GM23338 (cell line): ENCODE measurements around the gene SPACA4. TPM values are rescaled to one million over a fixed set of nuclear protein-coding genes. Genes with fewer than 3 reads are reported as not detected.

ENCODE experiments used
- ATAC-seq: fragments of 200-7000 bp; cut with Tn5 transposase; 3 replicates; pipeline ENCODE4 v1.9.1; 2020
- DNase-seq: peaks from one replicate; pipeline ENCODE4 v3.0.0-alpha.2; 2015; ENCODE audit warnings: low spot score
- H2AFZ ChIP-seq: fragments of 200-600 bp; sonication (generic); 2 replicates; pipeline ENCODE4 v1.8.0; 2016; ENCODE audit warnings: antibody characterized with exemption, mild to moderate bottlenecking, moderate library complexity
- H3F3A ChIP-seq: fragments of 200-600 bp; sonication (generic); replicated peaks from 2 replicates; pipeline ENCODE4 v1.8.0; 2017; ENCODE audit warnings: antibody characterized with exemption, mixed run types, low read depth
- H3K27ac ChIP-seq: fragments of 200-600 bp; sonication (generic); 2 replicates; pipeline ENCODE4 v1.6.1; 2016; ENCODE audit warnings: low read depth
- H3K27me3 ChIP-seq: fragments of 200-600 bp; sonication (generic); 2 replicates; pipeline ENCODE4 v1.8.0; 2016; ENCODE audit warnings: mild to moderate bottlenecking, mixed run types, moderate library complexity; ENCODE audit not compliant: insufficient read depth
- H3K36me3 ChIP-seq: fragments of 200-600 bp; sonication (generic); 2 replicates; pipeline ENCODE4 v1.8.0; 2016; ENCODE audit warnings: mild to moderate bottlenecking; ENCODE audit not compliant: insufficient read depth
- H3K4me1 ChIP-seq: fragments of 200-600 bp; sonication (generic); 2 replicates; pipeline ENCODE4 v1.8.0; 2016; ENCODE audit warnings: mild to moderate bottlenecking, moderate library complexity; ENCODE audit not compliant: insufficient read depth
- H3K4me2 ChIP-seq: fragments of 200-600 bp; sonication (generic); 2 replicates; pipeline ENCODE4 v1.7.1; 2017; ENCODE audit warnings: mixed run types
- H3K4me3 ChIP-seq: fragments of 200-600 bp; sonication (generic); 2 replicates; pipeline ENCODE4 v1.6.1; 2016; ENCODE audit warnings: mixed run types
- H3K79me2 ChIP-seq: fragments of 200-600 bp; sonication (generic); replicated peaks from 2 replicates; pipeline ENCODE4 v1.8.0; 2017; ENCODE audit warnings: mild to moderate bottlenecking; ENCODE audit not compliant: insufficient read depth
- H3K9me2 ChIP-seq: fragments of 200-600 bp; sonication (generic); 2 replicates; pipeline ENCODE4 v1.8.0; 2017; ENCODE audit not compliant: insufficient read depth
- H4K20me1 ChIP-seq: fragments of 200-600 bp; sonication (generic); replicated peaks from 2 replicates; pipeline ENCODE4 v1.8.0; 2017; ENCODE audit warnings: mild to moderate bottlenecking; ENCODE audit not compliant: insufficient read depth
- H3K27ac Mint-ChIP-seq: 2 replicates; pipeline ENCODE4 v1.8.0; 2020; ENCODE audit warnings: inconsistent platforms, mild to moderate bottlenecking, moderate library complexity, mixed read lengths
- H3K27me3 Mint-ChIP-seq: 3 replicates; pipeline ENCODE4 v1.8.0; 2022; ENCODE audit warnings: low read depth, mild to moderate bottlenecking, moderate library complexity, mixed read lengths, inconsistent platforms; ENCODE audit not compliant: insufficient read depth, poor library complexity
- H3K36me3 Mint-ChIP-seq: 3 replicates; pipeline ENCODE4 v1.8.0; 2021; ENCODE audit warnings: low read depth, mild to moderate bottlenecking, inconsistent platforms, moderate library complexity, mixed read lengths
- H3K4me1 Mint-ChIP-seq: 3 replicates; pipeline ENCODE4 v1.8.0; 2020; ENCODE audit warnings: mild to moderate bottlenecking, inconsistent platforms, mixed read lengths
- H3K4me3 Mint-ChIP-seq: 3 replicates; pipeline ENCODE4 v1.8.0; 2021; ENCODE audit warnings: moderate library complexity, mild to moderate bottlenecking, inconsistent platforms, mixed read lengths
- H3K9me3 Mint-ChIP-seq: 3 replicates; pipeline ENCODE4 v1.8.0; 2020; ENCODE audit warnings: moderate library complexity, mild to moderate bottlenecking, inconsistent platforms, mixed read lengths
- CREB1 ChIP-seq: fragments of 250-450 bp; sonication (Bioruptor Pico); IDR thresholded peaks from 2 replicates; pipeline ENCODE4 v1.5.0; 2020; ENCODE audit warnings: low read depth, mild to moderate bottlenecking, moderate library complexity
- CTCF ChIP-seq, 2 experiments: fragments of 200-600 bp in 1 of 2; sonication (generic) in 1 of 2; conservative IDR thresholded peaks; 2 replicates each; pipeline versions ENCODE4 v1.5.1 to v1.6.1; 2016 to 2017; ENCODE audit warnings: antibody characterized with exemption in 2 of 2, low read depth in 2 of 2, mild to moderate bottlenecking in 2 of 2, moderate library complexity in 1 of 2
- ETS1 ChIP-seq: IDR thresholded peaks from 2 replicates; pipeline ENCODE4 v1.6.1; 2016; ENCODE audit warnings: antibody characterized with exemption
- EZH2 ChIP-seq: fragments of 200-600 bp; sonication (generic); IDR thresholded peaks from one replicate; pipeline ENCODE4 v1.8.0; 2017; ENCODE audit warnings: antibody characterized with exemption, mild to moderate bottlenecking, low read depth; ENCODE audit not compliant: unreplicated experiment
- EZH2phosphoT487 ChIP-seq: fragments of 200-600 bp; sonication (generic); IDR thresholded peaks from one replicate; pipeline ENCODE4 v1.8.1; 2018; ENCODE audit warnings: antibody characterized with exemption; ENCODE audit not compliant: unreplicated experiment
- JUNB ChIP-seq: IDR thresholded peaks from one replicate; pipeline ENCODE4 v1.6.1; 2016; ENCODE audit warnings: antibody characterized with exemption; ENCODE audit not compliant: unreplicated experiment
- NANOG ChIP-seq: IDR thresholded peaks from 2 replicates; pipeline ENCODE4 v1.6.1; 2016; ENCODE audit warnings: antibody characterized with exemption, borderline replicate concordance
- STAT1 ChIP-seq: IDR thresholded peaks from one replicate; pipeline ENCODE4 v1.6.1; 2016; ENCODE audit warnings: antibody characterized with exemption; ENCODE audit not compliant: unreplicated experiment
- ZNF114 ChIP-seq: fragments of 250-450 bp; sonication (Bioruptor Pico); IDR thresholded peaks from 2 replicates; pipeline ENCODE4 v1.5.0; 2020; ENCODE audit warnings: mild to moderate bottlenecking, moderate library complexity
- ZNF462 ChIP-seq: fragments of 250-450 bp; sonication (Bioruptor Pico); IDR thresholded peaks from 2 replicates; pipeline ENCODE4 v1.5.0; 2020; ENCODE audit warnings: mild to moderate bottlenecking, moderate library complexity
- polyA plus RNA-seq: library from polyadenylated mRNA; unstranded; fragments of >200 nt; fragmentation: Nextera tagmentation; extraction: Ambion mirVana; gene quantifications from 2 replicates; pipeline ENCODE4 v1.2.1, GENCODE V29; 2016
- total RNA-seq: library from RNA; depleted of rRNA; stranded (reverse); fragments of >200 nt; shearing (Covaris generic); gene quantifications from 2 replicates; pipeline ENCODE4 v1.2.3, GENCODE V29; 2014

The SPACA4 gene
- total and polyA plus RNA-seq, 2 experiments from 2014 or later, result not detected

- no peak for TF ChIP-seq CTCF (conservative IDR thresholded peaks at IDR 0.05; ENCODE audit: low read depth in 2 of 2)
- TF ChIP-seq ZNF114, result no peak
- TF ChIP-seq ETS1, result no peak
- TF ChIP-seq JUNB, result no peak
- TF ChIP-seq EZH2phosphoT487, result no peak
Observed at GRCh38 chr19:48616491-48617056, 10.0 kb downstream of the SPACA4 start (continued).

- peak overlapping the region; percentile 99 for H3K27ac ChIP-seq
- Mint-ChIP-seq H3K27ac (peak overlapping the region; percentile 98), H3K4me1 (peaks cover 50% of the 10 kb centered on the region), H3K9me3 (no peaks in the 10 kb centered on the region; the same call in 1 of the 3 replicates), H3K27me3 (peaks cover 37% of the 10 kb centered on the region), H3K36me3 (peaks cover 50% of the 10 kb centered on the region), H3K4me3 (peak overlapping the region; percentile 93)
- DNase-seq (no peak), ATAC-seq (no peak)
- no peaks in the 10 kb centered on the region for H3K9me2 ChIP-seq
- peaks cover 40% of the 10 kb centered on the region for H3K79me2 ChIP-seq
- H3K4me3 ChIP-seq, result peak overlapping the region; percentile 97
- peaks cover 21% of the 10 kb centered on the region for H4K20me1 ChIP-seq
- H2AFZ ChIP-seq, result no peak overlapping the region
- peaks cover 39% of the 10 kb centered on the region for H3K4me1 ChIP-seq
- no peaks in the 10 kb centered on the region for H3K27me3 ChIP-seq
- peaks cover 32% of the 10 kb centered on the region for H3K36me3 ChIP-seq
- H3K4me2 ChIP-seq, result peak overlapping the region; percentile 99
- H3F3A ChIP-seq, result peaks cover 52% of the 10 kb centered on the region
- TF ChIP-seq EZH2phosphoT487, result no peak
- no peak for TF ChIP-seq STAT1
- TF ChIP-seq ZNF462 (CRISPR knock-in tag), result no peak
- no peak for TF ChIP-seq ETS1
- no peak for TF ChIP-seq CREB1
- no peak for TF ChIP-seq JUNB
- TF ChIP-seq EZH2, result no peak
- TF ChIP-seq NANOG, result no peak
Observed at GRCh38 chr19:48617146-48617937, 10.8 kb downstream of the SPACA4 start.
